HTERT RPE-1 (cell line): ENCODE data around the gene CDH15.
"Not testable (repeated sequence)": the region's sequence is repeated elsewhere in the genome, so short reads cannot be mapped to it uniquely, and the experiment has no call there.

Experiments
- in situ Hi-C: fragments of 300-500 bp; cut with MboI; formaldehyde crosslinking; loops from 4 replicates; pipeline ENCODE4 v1.14.3; 2020; ENCODE audit warnings: low sequenced_read_pairs

Gene CDH15

GRCh38 chr16:89155851-89156739 is 15.5 kb upstream of the CDH15 start:
- in situ Hi-C loops: no loop called here

GRCh38 chr16:89156740-89157645 is 14.6 kb upstream of the CDH15 start:
- in situ Hi-C loops: no loop called here

- in situ Hi-C loops: no loop called here
Measured at GRCh38 chr16:89157778-89158177, 13.8 kb upstream of the CDH15 start.

GRCh38 chr16:89159066-89159849 is 12.3 kb upstream of the CDH15 start:
- in situ Hi-C loops: no loop called here

GRCh38 chr16:89159850-89160354 is 11.6 kb upstream of the CDH15 start:
- in situ Hi-C loops: no loop called here

GRCh38 chr16:89160977-89161701 is 10.4 kb upstream of the CDH15 start:
- in situ Hi-C loops: no loop called here

- in situ Hi-C loops: no loop called here
Measured at GRCh38 chr16:89161763-89162713, 9.5 kb upstream of the CDH15 start.

GRCh38 chr16:89163297-89163696 is 8.3 kb upstream of the CDH15 start:
- in situ Hi-C loops: no loop called here

- in situ Hi-C loops: no loop called here
Measured at GRCh38 chr16:89164436-89164835, 7.1 kb upstream of the CDH15 start.

GRCh38 chr16:89164847-89165680 is 6.5 kb upstream of the CDH15 start:
- in situ Hi-C loops: no loop called here

GRCh38 chr16:89165681-89165979 is 5.9 kb upstream of the CDH15 start:
- in situ Hi-C loops: not testable (repeated sequence)

- in situ Hi-C loops: no loop called here
Measured at GRCh38 chr16:89166696-89167424, 4.7 kb upstream of the CDH15 start.

- in situ Hi-C loops: no loop called here
Measured at GRCh38 chr16:89167425-89167941, 4.1 kb upstream of the CDH15 start.

- in situ Hi-C loops: no loop called here
Measured at GRCh38 chr16:89168381-89169189, 3.0 kb upstream of the CDH15 start.

GRCh38 chr16:89169778-89170177 is 1.8 kb upstream of the CDH15 start:
- in situ Hi-C loops: no loop called here

- in situ Hi-C loops: no loop called here
Measured at GRCh38 chr16:89170346-89171215, 967 bp upstream of the CDH15 start.
